VCaP (cell line): Measurements from ENCODE around the gene GLDC.

Experiments
- H3K27ac ChIP-seq: fragments of 450-650 bp; 2 replicates; pipeline ENCODE4 v1.5.1; 2017
- TF ChIP-seq, protein P1 (sequence below): fragments of 450-650 bp; conservative IDR thresholded peaks from 2 replicates; pipeline ENCODE4 v1.5.1; 2017; ENCODE audit warnings: mild to moderate bottlenecking, moderate library complexity

GLDC gene

DNA sequence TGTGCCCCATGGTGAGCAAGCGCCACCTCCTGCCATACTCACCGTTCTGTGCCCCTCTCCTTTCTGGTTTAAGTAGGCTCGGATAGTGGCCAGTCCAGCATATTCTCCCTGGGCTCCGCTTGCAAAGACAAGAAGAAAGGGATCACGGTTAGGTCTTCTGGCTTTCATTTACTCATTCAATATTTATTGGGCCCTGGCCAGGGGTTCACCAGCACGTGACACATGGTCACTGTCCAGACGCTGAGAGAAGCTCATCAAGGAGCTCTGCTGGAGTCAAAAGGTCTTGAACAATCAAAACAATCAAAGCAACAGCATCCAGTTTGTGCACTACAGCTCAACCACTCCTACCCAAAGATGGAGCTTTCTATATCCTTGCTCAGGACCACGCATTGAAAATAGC is 80.2 kb downstream of the GLDC start:
- TF ChIP-seq, protein P1, sequence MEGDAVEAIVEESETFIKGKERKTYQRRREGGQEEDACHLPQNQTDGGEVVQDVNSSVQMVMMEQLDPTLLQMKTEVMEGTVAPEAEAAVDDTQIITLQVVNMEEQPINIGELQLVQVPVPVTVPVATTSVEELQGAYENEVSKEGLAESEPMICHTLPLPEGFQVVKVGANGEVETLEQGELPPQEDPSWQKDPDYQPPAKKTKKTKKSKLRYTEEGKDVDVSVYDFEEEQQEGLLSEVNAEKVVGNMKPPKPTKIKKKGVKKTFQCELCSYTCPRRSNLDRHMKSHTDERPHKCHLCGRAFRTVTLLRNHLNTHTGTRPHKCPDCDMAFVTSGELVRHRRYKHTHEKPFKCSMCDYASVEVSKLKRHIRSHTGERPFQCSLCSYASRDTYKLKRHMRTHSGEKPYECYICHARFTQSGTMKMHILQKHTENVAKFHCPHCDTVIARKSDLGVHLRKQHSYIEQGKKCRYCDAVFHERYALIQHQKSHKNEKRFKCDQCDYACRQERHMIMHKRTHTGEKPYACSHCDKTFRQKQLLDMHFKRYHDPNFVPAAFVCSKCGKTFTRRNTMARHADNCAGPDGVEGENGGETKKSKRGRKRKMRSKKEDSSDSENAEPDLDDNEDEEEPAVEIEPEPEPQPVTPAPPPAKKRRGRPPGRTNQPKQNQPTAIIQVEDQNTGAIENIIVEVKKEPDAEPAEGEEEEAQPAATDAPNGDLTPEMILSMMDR: no peak
- H3K27ac ChIP-seq: no peak overlapping the region

DNA sequence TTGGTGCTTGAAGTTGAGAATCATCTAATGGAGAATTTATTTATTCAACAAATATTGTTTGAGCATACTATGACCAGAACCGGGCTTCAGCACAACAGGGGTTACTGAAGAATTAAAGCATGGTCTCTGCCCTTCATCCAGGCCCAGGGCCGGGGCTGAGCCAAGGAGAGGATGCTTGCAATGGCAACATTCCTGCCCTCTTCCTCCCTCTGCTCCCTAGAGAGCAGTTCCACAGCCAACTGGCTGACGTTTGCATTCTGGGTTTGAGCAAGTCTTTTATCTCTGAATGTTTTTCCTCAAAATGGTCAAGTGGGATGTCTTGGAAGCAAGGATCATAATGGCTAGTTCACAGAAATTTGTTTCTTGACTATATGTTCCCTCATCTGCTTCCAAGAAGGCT is 80.7 kb downstream of the GLDC start:
- no peak overlapping the region for H3K27ac ChIP-seq
- TF ChIP-seq, protein P1: no peak

DNA sequence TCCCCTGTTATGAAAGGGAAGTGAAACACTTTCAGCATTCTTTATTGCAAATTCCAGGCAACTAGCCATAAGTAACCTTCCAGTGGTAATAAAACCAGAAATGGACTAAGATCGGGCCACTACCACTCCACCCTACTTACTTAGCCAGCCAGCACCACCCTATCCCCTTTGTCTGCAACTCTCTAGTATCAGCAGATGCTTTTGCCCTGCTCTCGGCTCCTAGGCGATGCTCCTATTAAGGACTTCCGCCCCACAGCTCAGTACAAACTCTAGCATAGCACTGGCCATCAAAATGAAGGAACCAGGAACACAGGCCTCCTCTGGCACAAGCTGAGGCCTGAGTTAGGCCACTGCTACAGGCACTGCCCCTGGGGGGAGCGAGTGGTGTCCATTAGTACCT is 81.2 kb downstream of the GLDC start:
- no peak overlapping the region for H3K27ac ChIP-seq

DNA sequence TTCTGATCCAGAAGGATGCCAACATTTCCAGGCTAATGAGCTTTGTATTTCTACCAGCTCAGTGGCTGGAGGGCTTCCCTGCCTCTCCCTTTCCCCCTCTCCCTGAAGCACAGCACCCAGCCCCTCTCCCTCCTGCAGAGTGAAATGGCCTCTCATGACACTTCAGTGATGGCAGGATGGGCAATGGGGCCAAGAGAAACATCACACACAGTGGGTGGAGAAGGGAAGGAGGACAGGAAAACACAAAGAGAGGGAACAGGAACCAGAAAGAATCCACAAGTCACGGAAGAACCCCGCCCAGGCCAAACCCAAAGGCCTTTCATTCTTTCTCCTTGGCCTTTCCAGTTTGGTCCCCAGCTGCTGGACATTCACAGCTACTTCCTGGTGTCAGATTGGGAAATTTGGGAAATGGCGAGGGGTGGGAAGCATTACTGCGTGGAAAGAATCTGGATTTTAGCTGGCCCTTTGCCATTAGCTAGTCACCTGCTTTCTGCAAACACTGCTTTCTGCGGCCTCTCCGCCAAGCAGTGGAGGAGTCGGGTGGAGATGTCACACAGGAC is 82.6 kb downstream of the GLDC start:
- TF ChIP-seq, protein P1: no peak
- no peak overlapping the region for H3K27ac ChIP-seq

More for the DNA sequence above, 81.2 kb downstream of the GLDC start:
- TF ChIP-seq, protein P1: no peak

DNA sequence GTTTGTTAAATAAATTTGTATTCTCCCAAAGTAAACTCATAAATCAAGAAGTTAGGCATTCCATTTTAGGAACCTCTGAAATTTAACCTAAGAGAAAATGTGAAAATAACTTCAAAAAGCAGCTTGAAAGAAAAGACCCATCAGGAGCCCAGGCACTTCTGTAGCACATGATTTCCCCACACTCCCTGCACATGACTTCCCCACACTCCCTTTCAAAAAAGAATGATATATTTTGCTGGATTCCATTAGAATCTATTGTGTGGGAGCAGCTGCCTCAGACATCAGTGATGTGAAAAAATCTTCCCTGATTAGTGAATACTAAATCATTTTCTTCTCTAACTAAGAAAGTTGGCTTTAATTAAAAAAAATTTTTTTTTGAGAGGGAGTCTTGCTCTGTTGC is 83.3 kb downstream of the GLDC start:
- H3K27ac ChIP-seq: no peak overlapping the region
- TF ChIP-seq, protein P1: no peak

DNA sequence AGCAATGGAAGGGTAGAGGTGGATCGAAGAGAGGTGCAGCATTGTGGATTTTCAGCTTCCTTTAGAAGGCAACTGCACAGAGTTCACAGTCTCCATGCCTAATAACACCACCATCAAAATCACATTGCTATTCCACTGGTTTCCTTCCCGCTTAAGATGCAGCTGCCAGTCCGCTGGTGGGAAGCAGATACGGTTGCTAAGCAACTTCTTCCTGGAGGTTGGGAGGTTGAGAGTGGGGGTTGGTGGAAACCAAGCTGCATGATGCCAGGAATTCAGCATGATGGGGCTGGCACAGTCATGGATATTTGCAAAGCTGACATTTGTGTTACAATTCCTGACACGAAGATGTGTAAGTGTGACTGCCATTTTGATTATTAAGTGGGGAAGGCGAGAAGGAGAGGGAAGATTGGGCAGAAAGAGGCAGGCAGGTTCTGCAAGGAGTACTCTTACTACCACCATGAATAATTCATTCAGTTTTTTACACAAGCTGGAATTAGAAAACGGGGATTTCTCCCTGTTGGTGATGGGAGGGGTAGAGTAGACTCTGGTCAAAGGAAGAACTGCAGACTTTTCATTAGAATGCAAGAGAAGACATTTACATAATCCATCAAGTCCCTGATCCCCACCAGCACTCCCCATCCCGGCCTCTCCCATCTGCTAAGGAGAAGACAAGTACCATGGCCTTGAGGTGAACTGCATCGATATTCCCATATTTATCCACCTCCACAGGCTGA is 87.5 kb downstream of the GLDC start:
- TF ChIP-seq, protein P1: no peak
- no peak overlapping the region for H3K27ac ChIP-seq

DNA sequence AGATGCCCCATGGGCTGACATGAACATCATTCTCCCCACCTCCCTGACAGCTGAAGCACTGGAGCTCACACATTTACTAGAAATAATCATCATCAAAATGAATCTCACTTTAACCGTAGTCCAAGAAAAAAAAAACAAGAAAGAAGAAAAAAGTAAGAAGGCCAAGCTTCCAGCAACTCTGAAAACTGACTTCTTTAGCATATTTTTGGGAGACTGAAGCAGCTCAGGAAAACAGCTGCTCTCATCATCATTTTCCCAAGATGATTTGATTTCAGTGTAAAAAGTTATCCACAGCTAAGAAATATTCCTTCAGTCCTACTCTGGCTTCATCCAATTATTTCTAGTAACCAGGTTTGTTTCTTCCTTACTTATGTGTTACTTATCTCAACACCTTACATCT is 91.7 kb downstream of the GLDC start:
- H3K27ac ChIP-seq: no peak overlapping the region
- TF ChIP-seq, protein P1: no peak
